ENCODE measurements around the gene TFPT.

Gene TFPT

GRCh38 chr19:54128796-54129616 lies 13.5 kb upstream of the TFPT start:
- H2AFZ ChIP-seq (ENCODE audit: low read length): no peak overlapping the region
- no peaks in the 10 kb centered on the region for H3K4me1 ChIP-seq (ENCODE audit: low read length)
- no peak overlapping the region for H3K4me2 ChIP-seq (ENCODE audit: low read depth, low read length)
- no peaks in the 10 kb centered on the region for H3K9me3 ChIP-seq (replicated peaks; ENCODE audit: insufficient read depth, low read length)
- no peaks in the 10 kb centered on the region for H3F3A ChIP-seq (ENCODE audit: insufficient read depth, low read length)
- no peak for DNase-seq
- no peaks in the 10 kb centered on the region for H4K20me1 ChIP-seq (ENCODE audit: insufficient read depth, low read length)
- no peak for TF ChIP-seq EZH2 (optimal IDR thresholded peaks at IDR 0.05; ENCODE audit: low read depth, low read length)
- no peak for TF ChIP-seq CTCF (IDR thresholded peaks at IDR 0.05; ENCODE audit: low read length)
- no peak for TF ChIP-seq EZH2phosphoT487 (IDR thresholded peaks at IDR 0.05; ENCODE audit: low read length)
- H3K9ac ChIP-seq (ENCODE audit: low read length): no peak overlapping the region
- no peaks in the 10 kb centered on the region for H3K79me2 ChIP-seq (ENCODE audit: low read length)
- no peak overlapping the region for H3K4me3 ChIP-seq (ENCODE audit: low read length)
- H3K36me3 ChIP-seq (replicated peaks; ENCODE audit: insufficient read depth, low read length): no peaks in the 10 kb centered on the region
- H3K9me2 ChIP-seq (replicated peaks; ENCODE audit: insufficient read depth, low read length): no peaks in the 10 kb centered on the region
- no peak overlapping the region for H3K27ac ChIP-seq (ENCODE audit: low read length)
- H3K27me3 ChIP-seq (replicated peaks; ENCODE audit: insufficient read depth, low read length): no peaks in the 10 kb centered on the region

GRCh38 chr19:54128441-54128725 lies 12.9 kb upstream of the TFPT start:
- no peaks in the 10 kb centered on the region for H3K27me3 ChIP-seq (replicated peaks; ENCODE audit: insufficient read depth, low read length)
- no peaks in the 10 kb centered on the region for H3K9me3 ChIP-seq (replicated peaks; ENCODE audit: insufficient read depth, low read length)
- H3K4me3 ChIP-seq (ENCODE audit: low read length): no peak overlapping the region
- no peaks in the 10 kb centered on the region for H3K79me2 ChIP-seq (ENCODE audit: low read length)
- no peaks in the 10 kb centered on the region for H3F3A ChIP-seq (ENCODE audit: insufficient read depth, low read length)
- no peaks in the 10 kb centered on the region for H3K9me2 ChIP-seq (replicated peaks; ENCODE audit: insufficient read depth, low read length)
- H2AFZ ChIP-seq (ENCODE audit: low read length): no peak overlapping the region
- H3K36me3 ChIP-seq (replicated peaks; ENCODE audit: insufficient read depth, low read length): no peaks in the 10 kb centered on the region
- H4K20me1 ChIP-seq (ENCODE audit: insufficient read depth, low read length): no peaks in the 10 kb centered on the region
- no peak for DNase-seq
- TF ChIP-seq EZH2phosphoT487 (IDR thresholded peaks at IDR 0.05; ENCODE audit: low read length) (no peak), EZH2 (optimal IDR thresholded peaks at IDR 0.05; ENCODE audit: low read depth, low read length) (no peak), CTCF (IDR thresholded peaks at IDR 0.05; ENCODE audit: low read length) (no peak)
- no peaks in the 10 kb centered on the region for H3K4me1 ChIP-seq (ENCODE audit: low read length)
- H3K9ac ChIP-seq (ENCODE audit: low read length): no peak overlapping the region
- H3K27ac ChIP-seq (ENCODE audit: low read length): no peak overlapping the region
- no peak overlapping the region for H3K4me2 ChIP-seq (ENCODE audit: low read depth, low read length)

GRCh38 chr19:54127688-54128440 lies 12.4 kb upstream of the TFPT start:
- Histone ChIP-seq H3K36me3 (replicated peaks; ENCODE audit: insufficient read depth, low read length) (no peaks in the 10 kb centered on the region), H3K27me3 (replicated peaks; ENCODE audit: insufficient read depth, low read length) (no peaks in the 10 kb centered on the region)

More at GRCh38 chr19:54127688-54128440, 12.4 kb upstream of the TFPT start:
- H3K4me1 ChIP-seq (ENCODE audit: low read length): no peaks in the 10 kb centered on the region
- H4K20me1 ChIP-seq (ENCODE audit: insufficient read depth, low read length): no peaks in the 10 kb centered on the region
- H3K9me2 ChIP-seq (replicated peaks; ENCODE audit: insufficient read depth, low read length): no peaks in the 10 kb centered on the region
- H3K79me2 ChIP-seq (ENCODE audit: low read length): no peaks in the 10 kb centered on the region
- H3K9me3 ChIP-seq (replicated peaks; ENCODE audit: insufficient read depth, low read length): no peaks in the 10 kb centered on the region
- H3K27ac ChIP-seq (ENCODE audit: low read length): no peak overlapping the region
- no peak for DNase-seq
- H3F3A ChIP-seq (ENCODE audit: insufficient read depth, low read length): no peaks in the 10 kb centered on the region
- H3K4me2 ChIP-seq (ENCODE audit: low read depth, low read length): no peak overlapping the region
- TF ChIP-seq EZH2phosphoT487 (IDR thresholded peaks at IDR 0.05; ENCODE audit: low read length) (no peak), EZH2 (optimal IDR thresholded peaks at IDR 0.05; ENCODE audit: low read depth, low read length) (no peak), CTCF (IDR thresholded peaks at IDR 0.05; ENCODE audit: low read length) (no peak)
- H3K4me3 ChIP-seq (ENCODE audit: low read length): no peak overlapping the region
- H3K9ac ChIP-seq (ENCODE audit: low read length): no peak overlapping the region
- H2AFZ ChIP-seq (ENCODE audit: low read length): no peak overlapping the region
